Measurements from ENCODE around the gene ZFAND2A.

- TF ChIP-seq BACH2 (CRISPR knock-in tag; IDR thresholded peaks at IDR 0.05; ENCODE audit: borderline replicate concordance) (no peak), RARB (CRISPR knock-in tag; IDR thresholded peaks at IDR 0.05) (no peak), ZFP3 (CRISPR knock-in tag; IDR thresholded peaks at IDR 0.05) (no peak), ZFP30 (CRISPR knock-in tag; IDR thresholded peaks at IDR 0.05) (no peak), CSDC2 (CRISPR knock-in tag; IDR thresholded peaks at IDR 0.05) (no peak), ZNF8 (CRISPR knock-in tag; IDR thresholded peaks at IDR 0.05) (no peak), ZC3H10 (CRISPR knock-in tag; IDR thresholded peaks at IDR 0.05) (no peak), ZNF565 (CRISPR knock-in tag; conservative IDR thresholded peaks at IDR 0.05; ENCODE audit: low read depth) (no peak)
- TF ChIP-seq, protein P1, sequence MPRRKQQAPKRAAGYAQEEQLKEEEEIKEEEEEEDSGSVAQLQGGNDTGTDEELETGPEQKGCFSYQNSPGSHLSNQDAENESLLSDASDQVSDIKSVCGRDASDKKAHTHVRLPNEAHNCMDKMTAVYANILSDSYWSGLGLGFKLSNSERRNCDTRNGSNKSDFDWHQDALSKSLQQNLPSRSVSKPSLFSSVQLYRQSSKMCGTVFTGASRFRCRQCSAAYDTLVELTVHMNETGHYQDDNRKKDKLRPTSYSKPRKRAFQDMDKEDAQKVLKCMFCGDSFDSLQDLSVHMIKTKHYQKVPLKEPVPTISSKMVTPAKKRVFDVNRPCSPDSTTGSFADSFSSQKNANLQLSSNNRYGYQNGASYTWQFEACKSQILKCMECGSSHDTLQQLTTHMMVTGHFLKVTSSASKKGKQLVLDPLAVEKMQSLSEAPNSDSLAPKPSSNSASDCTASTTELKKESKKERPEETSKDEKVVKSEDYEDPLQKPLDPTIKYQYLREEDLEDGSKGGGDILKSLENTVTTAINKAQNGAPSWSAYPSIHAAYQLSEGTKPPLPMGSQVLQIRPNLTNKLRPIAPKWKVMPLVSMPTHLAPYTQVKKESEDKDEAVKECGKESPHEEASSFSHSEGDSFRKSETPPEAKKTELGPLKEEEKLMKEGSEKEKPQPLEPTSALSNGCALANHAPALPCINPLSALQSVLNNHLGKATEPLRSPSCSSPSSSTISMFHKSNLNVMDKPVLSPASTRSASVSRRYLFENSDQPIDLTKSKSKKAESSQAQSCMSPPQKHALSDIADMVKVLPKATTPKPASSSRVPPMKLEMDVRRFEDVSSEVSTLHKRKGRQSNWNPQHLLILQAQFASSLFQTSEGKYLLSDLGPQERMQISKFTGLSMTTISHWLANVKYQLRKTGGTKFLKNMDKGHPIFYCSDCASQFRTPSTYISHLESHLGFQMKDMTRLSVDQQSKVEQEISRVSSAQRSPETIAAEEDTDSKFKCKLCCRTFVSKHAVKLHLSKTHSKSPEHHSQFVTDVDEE (CRISPR knock-in tag; IDR thresholded peaks at IDR 0.05): no peak
- TF ChIP-seq, protein P2, sequence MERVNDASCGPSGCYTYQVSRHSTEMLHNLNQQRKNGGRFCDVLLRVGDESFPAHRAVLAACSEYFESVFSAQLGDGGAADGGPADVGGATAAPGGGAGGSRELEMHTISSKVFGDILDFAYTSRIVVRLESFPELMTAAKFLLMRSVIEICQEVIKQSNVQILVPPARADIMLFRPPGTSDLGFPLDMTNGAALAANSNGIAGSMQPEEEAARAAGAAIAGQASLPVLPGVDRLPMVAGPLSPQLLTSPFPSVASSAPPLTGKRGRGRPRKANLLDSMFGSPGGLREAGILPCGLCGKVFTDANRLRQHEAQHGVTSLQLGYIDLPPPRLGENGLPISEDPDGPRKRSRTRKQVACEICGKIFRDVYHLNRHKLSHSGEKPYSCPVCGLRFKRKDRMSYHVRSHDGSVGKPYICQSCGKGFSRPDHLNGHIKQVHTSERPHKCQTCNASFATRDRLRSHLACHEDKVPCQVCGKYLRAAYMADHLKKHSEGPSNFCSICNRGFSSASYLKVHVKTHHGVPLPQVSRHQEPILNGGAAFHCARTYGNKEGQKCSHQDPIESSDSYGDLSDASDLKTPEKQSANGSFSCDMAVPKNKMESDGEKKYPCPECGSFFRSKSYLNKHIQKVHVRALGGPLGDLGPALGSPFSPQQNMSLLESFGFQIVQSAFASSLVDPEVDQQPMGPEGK (CRISPR knock-in tag; IDR thresholded peaks at IDR 0.05; ENCODE audit: borderline replicate concordance): no peak
Measured at GRCh38 chr7:1172666-1173523, 12.9 kb upstream of the ZFAND2A start.
